HepG2 (cell line): ENCODE results near the gene SEC14L5. TPM values are rescaled to one million over a fixed set of nuclear protein-coding genes. Genes with fewer than 3 reads are reported as not detected.
A peak's percentile ranks its signal among the peaks of the same experiment; 100 is the strongest.

Experiments used
- ARID3A ChIP-seq: IDR thresholded peaks from 2 replicates; pipeline ENCODE4 v1.6.1; 2012; ENCODE audit warnings: low read depth, low read length, improper control_type of control experiment
- KLF11 ChIP-seq: IDR thresholded peaks from 2 replicates; pipeline ENCODE4 v1.6.1; 2016; ENCODE audit warnings: missing compliant biosample characterization
- NFKB2 ChIP-seq: sonication (generic); formaldehyde crosslinking; IDR thresholded peaks from 2 replicates; pipeline ENCODE4 v1.4.0; 2020; ENCODE audit warnings: missing genetic modification reagents, borderline replicate concordance
- REST ChIP-seq, 2 experiments: IDR thresholded peaks; 2 replicates each; pipeline ENCODE4 v1.6.1; 2011 to 2012; ENCODE audit warnings: low read length in 2 of 2, borderline replicate concordance in 1 of 2, low read depth in 1 of 2, mild to moderate bottlenecking in 1 of 2, moderate library complexity in 1 of 2
- ZNF101 ChIP-seq: sonication (generic); formaldehyde crosslinking; IDR thresholded peaks from 2 replicates; pipeline ENCODE4 v1.4.0; 2020; ENCODE audit warnings: mild to moderate bottlenecking, low read depth, missing genetic modification reagents, borderline replicate concordance
- ZNF225 ChIP-seq: sonication (generic); formaldehyde crosslinking; IDR thresholded peaks from 2 replicates; pipeline ENCODE4 v1.4.0; 2020; ENCODE audit warnings: mild to moderate bottlenecking, missing genetic modification reagents
- ZNF441 ChIP-seq: sonication (generic); formaldehyde crosslinking; IDR thresholded peaks from 2 replicates; pipeline ENCODE4 v1.7.0; 2021; ENCODE audit warnings: missing genetic modification reagents, borderline replicate concordance
- ZNF687 ChIP-seq: sonication (generic); formaldehyde crosslinking; IDR thresholded peaks from 2 replicates; pipeline ENCODE4 v1.5.1; 2020; ENCODE audit warnings: mild to moderate bottlenecking, missing genetic modification reagents, moderate library complexity
- polyA plus RNA-seq, 8 experiments: library from polyadenylated mRNA; depleted of rRNA in 3 of 8; stranded (reverse) in 7 of 8; unstranded in 1 of 8; fragments of >200 nt; fragmentation: Illumina TruSeq in 4 of 8; extraction: Trizol in 4 of 8; gene quantifications; 2 replicates each; pipeline versions ENCODE4 v1.2.1 to v1.2.3, GENCODE V29; 2011 to 2016; ENCODE audit warnings: low read depth in 4 of 8, missing spikeins in 1 of 8, mixed read lengths in 1 of 8; ENCODE audit not compliant: insufficient read depth in 1 of 8
- total RNA-seq, 5 experiments: library from RNA; depleted of rRNA; stranded (reverse); fragments of >200 nt; fragmentation: Illumina TruSeq; extraction: Trizol; gene quantifications; 2 replicates each; pipeline ENCODE4 v1.2.3, GENCODE V29; 2016; ENCODE audit warnings: low read depth in 1 of 5
- TF ChIP-seq, protein P1 (sequence below): sonication (generic); formaldehyde crosslinking; IDR thresholded peaks from 2 replicates; pipeline ENCODE4 v1.8.1; 2023; ENCODE audit warnings: mild to moderate bottlenecking, missing genetic modification reagents, borderline replicate concordance
- TF ChIP-seq, protein P2 (sequence below): sonication (generic); formaldehyde crosslinking; IDR thresholded peaks from 2 replicates; pipeline ENCODE4 v1.9.0; 2022; ENCODE audit warnings: missing genetic modification reagents, mild to moderate bottlenecking, borderline replicate concordance
- TF ChIP-seq, protein P3 (sequence below): sonication (generic); formaldehyde crosslinking; IDR thresholded peaks from 2 replicates; pipeline ENCODE4 v1.8.0; 2022; ENCODE audit warnings: missing genetic modification reagents, mild to moderate bottlenecking, borderline replicate concordance
- TF ChIP-seq, protein P4 (sequence below): IDR thresholded peaks from 2 replicates; pipeline ENCODE4 v1.6.1; 2018; ENCODE audit warnings: missing genetic modification reagents

Gene SEC14L5
- total and polyA plus RNA-seq, 2 of the 13 experiments (the other 11 are each of a cell fraction or from before 2014, with no cell fraction given) = 0.40 to 0.42 TPM

DNA sequence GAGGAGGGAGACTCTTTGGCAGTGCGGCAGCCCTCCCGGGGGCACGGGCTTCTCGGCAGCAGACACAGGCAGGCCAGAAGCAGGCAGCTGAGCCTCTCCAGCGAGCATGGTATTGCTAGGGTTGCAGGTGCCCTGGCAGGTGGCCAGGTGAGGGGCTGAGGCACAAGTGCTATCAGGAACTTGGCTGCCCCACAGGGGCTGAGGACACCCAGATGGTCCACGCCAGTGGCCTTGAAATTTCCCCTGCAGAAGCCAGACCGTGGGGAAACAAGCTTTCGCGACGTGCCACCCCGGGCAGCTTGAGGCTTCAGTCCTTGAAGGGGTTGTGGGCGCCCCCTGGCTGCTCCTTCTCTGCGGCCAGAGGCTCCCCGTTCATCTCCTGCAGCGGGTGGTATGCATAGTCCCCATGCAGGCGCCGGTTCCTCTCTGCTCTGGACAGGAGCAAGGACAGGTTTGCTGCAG lies 67.1 kb downstream of the SEC14L5 start (continued):
- TF ChIP-seq, protein P1, sequence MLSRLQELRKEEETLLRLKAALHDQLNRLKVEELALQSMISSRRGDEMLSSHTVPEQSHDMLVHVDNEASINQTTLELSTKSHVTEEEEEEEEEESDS = no peak
- no peak for TF ChIP-seq ZNF225 (CRISPR knock-in tag)
- TF ChIP-seq, protein P2, sequence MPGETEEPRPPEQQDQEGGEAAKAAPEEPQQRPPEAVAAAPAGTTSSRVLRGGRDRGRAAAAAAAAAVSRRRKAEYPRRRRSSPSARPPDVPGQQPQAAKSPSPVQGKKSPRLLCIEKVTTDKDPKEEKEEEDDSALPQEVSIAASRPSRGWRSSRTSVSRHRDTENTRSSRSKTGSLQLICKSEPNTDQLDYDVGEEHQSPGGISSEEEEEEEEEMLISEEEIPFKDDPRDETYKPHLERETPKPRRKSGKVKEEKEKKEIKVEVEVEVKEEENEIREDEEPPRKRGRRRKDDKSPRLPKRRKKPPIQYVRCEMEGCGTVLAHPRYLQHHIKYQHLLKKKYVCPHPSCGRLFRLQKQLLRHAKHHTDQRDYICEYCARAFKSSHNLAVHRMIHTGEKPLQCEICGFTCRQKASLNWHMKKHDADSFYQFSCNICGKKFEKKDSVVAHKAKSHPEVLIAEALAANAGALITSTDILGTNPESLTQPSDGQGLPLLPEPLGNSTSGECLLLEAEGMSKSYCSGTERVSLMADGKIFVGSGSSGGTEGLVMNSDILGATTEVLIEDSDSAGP = peak; percentile 52; the same call in 1 of the 2 replicates
- no peak for TF ChIP-seq ZNF101
- TF ChIP-seq NFKB2 = peak; percentile 39; the same call in 1 of the 2 replicates
- no peak for TF ChIP-seq KLF11
- no peak for TF ChIP-seq ZNF441
- TF ChIP-seq ZNF687 (CRISPR knock-in tag) = peak; percentile 35; the same call in 1 of the 2 replicates
- TF ChIP-seq, protein P3, sequence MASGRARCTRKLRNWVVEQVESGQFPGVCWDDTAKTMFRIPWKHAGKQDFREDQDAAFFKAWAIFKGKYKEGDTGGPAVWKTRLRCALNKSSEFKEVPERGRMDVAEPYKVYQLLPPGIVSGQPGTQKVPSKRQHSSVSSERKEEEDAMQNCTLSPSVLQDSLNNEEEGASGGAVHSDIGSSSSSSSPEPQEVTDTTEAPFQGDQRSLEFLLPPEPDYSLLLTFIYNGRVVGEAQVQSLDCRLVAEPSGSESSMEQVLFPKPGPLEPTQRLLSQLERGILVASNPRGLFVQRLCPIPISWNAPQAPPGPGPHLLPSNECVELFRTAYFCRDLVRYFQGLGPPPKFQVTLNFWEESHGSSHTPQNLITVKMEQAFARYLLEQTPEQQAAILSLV (CRISPR knock-in tag) = peak; percentile 49; the same call in 1 of the 2 replicates
- TF ChIP-seq, protein P4, sequence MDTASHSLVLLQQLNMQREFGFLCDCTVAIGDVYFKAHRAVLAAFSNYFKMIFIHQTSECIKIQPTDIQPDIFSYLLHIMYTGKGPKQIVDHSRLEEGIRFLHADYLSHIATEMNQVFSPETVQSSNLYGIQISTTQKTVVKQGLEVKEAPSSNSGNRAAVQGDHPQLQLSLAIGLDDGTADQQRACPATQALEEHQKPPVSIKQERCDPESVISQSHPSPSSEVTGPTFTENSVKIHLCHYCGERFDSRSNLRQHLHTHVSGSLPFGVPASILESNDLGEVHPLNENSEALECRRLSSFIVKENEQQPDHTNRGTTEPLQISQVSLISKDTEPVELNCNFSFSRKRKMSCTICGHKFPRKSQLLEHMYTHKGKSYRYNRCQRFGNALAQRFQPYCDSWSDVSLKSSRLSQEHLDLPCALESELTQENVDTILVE (CRISPR knock-in tag) = no peak
- no peak for TF ChIP-seq ARID3A
- TF ChIP-seq REST (IDR thresholded peaks at IDR 0.05; ENCODE audit: borderline replicate concordance in 1 of 2, low read depth in 1 of 2, low read length in 2 of 2) = no peak
